DND-41 (cell line): ENCODE results near the gene TRAF3IP3.

Experiments
- ATAC-seq: fragments of 200-7000 bp; cut with Tn5 transposase; 3 replicates; pipeline ENCODE4 v1.9.1; 2021; ENCODE audit warnings: low read depth; ENCODE audit not compliant: insufficient read depth
- DNase-seq: peaks from one replicate; pipeline ENCODE4 v3.0.0-alpha.2; 2020
- H2AFZ ChIP-seq: 2 replicates; pipeline ENCODE4 v1.6.0; 2012; ENCODE audit warnings: low read depth, low read length
- H3K27ac ChIP-seq: 2 replicates; pipeline ENCODE4 v1.5.1; 2012; ENCODE audit warnings: low read length, inconsistent platforms
- H3K27me3 ChIP-seq: fragments of 200-600 bp; sonication (generic); 2 replicates; pipeline ENCODE4 v1.6.0; 2012; ENCODE audit warnings: low read length, mild to moderate bottlenecking, inconsistent platforms; ENCODE audit not compliant: insufficient read depth, poor library complexity
- H3K36me3 ChIP-seq: 2 replicates; pipeline ENCODE4 v1.5.1; 2012; ENCODE audit warnings: low read length, inconsistent platforms; ENCODE audit not compliant: insufficient read depth
- H3K4me1 ChIP-seq: 2 replicates; pipeline ENCODE4 v1.5.1; 2012; ENCODE audit warnings: mild to moderate bottlenecking, low read length; ENCODE audit not compliant: insufficient read depth
- H3K4me2 ChIP-seq: 2 replicates; pipeline ENCODE4 v1.6.0; 2012; ENCODE audit warnings: mild to moderate bottlenecking, moderate library complexity, low read length, inconsistent platforms; ENCODE audit not compliant: insufficient read depth
- H3K4me3 ChIP-seq, 2 experiments: fragments of 200-600 bp in 1 of 2; shearing (Covaris generic) in 1 of 2; 2 replicates each; pipeline ENCODE4 v1.5.1; 2012 to 2016; ENCODE audit warnings: inconsistent platforms in 2 of 2, low read length in 2 of 2, mild to moderate bottlenecking in 2 of 2, low read depth in 1 of 2, moderate library complexity in 1 of 2
- H3K79me2 ChIP-seq: 2 replicates; pipeline ENCODE4 v1.6.0; 2012; ENCODE audit warnings: low read length, inconsistent platforms; ENCODE audit not compliant: insufficient read depth
- H3K9ac ChIP-seq: 2 replicates; pipeline ENCODE4 v1.6.0; 2012; ENCODE audit warnings: low read depth, mild to moderate bottlenecking, inconsistent platforms, low read length, moderate library complexity
- H3K9me3 ChIP-seq: 2 replicates; pipeline ENCODE4 v1.5.1; 2012; ENCODE audit warnings: low read length, moderate library complexity, mild to moderate bottlenecking, inconsistent platforms; ENCODE audit not compliant: insufficient read depth, severe bottlenecking
- H4K20me1 ChIP-seq: 2 replicates; pipeline ENCODE4 v1.6.0; 2012; ENCODE audit warnings: low read length; ENCODE audit not compliant: insufficient read depth
- CTCF ChIP-seq: IDR thresholded peaks from 2 replicates; pipeline ENCODE4 v1.5.1; 2012; ENCODE audit warnings: borderline replicate concordance, low read length, moderate library complexity, mild to moderate bottlenecking; ENCODE audit not compliant: poor library complexity, severe bottlenecking; ENCODE audit errors: extremely low read depth
- EZH2 ChIP-seq: IDR thresholded peaks from 3 replicates; pipeline ENCODE4 v1.6.1; 2012; ENCODE audit warnings: borderline replicate concordance, low read depth, mild to moderate bottlenecking, moderate library complexity, low read length, inconsistent platforms; ENCODE audit not compliant: severe bottlenecking

The TRAF3IP3 gene

GRCh38 chr1:209751627-209752231 lies 4.1 kb upstream of the TRAF3IP3 start:
- no peak for ATAC-seq
- peaks cover 6% of the 10 kb centered on the region for H3K79me2 ChIP-seq
- no peak overlapping the region for H3K4me3 ChIP-seq
- H3K9me3 ChIP-seq, result no peaks in the 10 kb centered on the region
- H3K4me2 ChIP-seq, result no peak overlapping the region
- no peak overlapping the region for H3K9ac ChIP-seq
- no peaks in the 10 kb centered on the region; the same call in 1 of the 2 replicates for H3K36me3 ChIP-seq
- DNase-seq, result no peak
- no peak for TF ChIP-seq CTCF
- TF ChIP-seq EZH2, result no peak
- no peak overlapping the region for H2AFZ ChIP-seq
- no peaks in the 10 kb centered on the region for H4K20me1 ChIP-seq
- H3K27me3 ChIP-seq, result no peaks in the 10 kb centered on the region
- H3K27ac ChIP-seq, result no peak overlapping the region
- peaks cover 18% of the 10 kb centered on the region for H3K4me1 ChIP-seq

- Histone ChIP-seq H3K79me2 (peaks cover 18% of the 10 kb centered on the region), H3K4me2 (no peak overlapping the region), H3K27me3 (no peaks in the 10 kb centered on the region), H4K20me1 (no peaks in the 10 kb centered on the region), H3K9me3 (no peaks in the 10 kb centered on the region), H2AFZ (no peak overlapping the region), H3K4me3 (no peak overlapping the region), H3K36me3 (peaks cover 2% of the 10 kb centered on the region; the same call in 1 of the 2 replicates), H3K9ac (no peak overlapping the region), H3K4me1 (peaks cover 30% of the 10 kb centered on the region), H3K27ac (no peak overlapping the region)
- no peak for ATAC-seq
- TF ChIP-seq EZH2 (no peak), CTCF (no peak)
- DNase-seq, result no peak
Observed at GRCh38 chr1:209752890-209753289, 3.0 kb upstream of the TRAF3IP3 start.

GRCh38 chr1:209755256-209755655 lies 597 bp upstream of the TRAF3IP3 start:
- no peak for ATAC-seq
- H3K9ac ChIP-seq, result peak overlapping the region; percentile 69
- H2AFZ ChIP-seq, result peak overlapping the region; percentile 79
- H3K27me3 ChIP-seq, result no peaks in the 10 kb centered on the region
- peaks cover 25% of the 10 kb centered on the region for H3K36me3 ChIP-seq
- no peaks in the 10 kb centered on the region for H3K9me3 ChIP-seq
- H4K20me1 ChIP-seq, result no peaks in the 10 kb centered on the region
- H3K27ac ChIP-seq, result peak overlapping the region; percentile 96
- peak overlapping the region in 1 of 2 experiments; percentile 65; a peak in 2 of 4 replicates for H3K4me3 ChIP-seq
- TF ChIP-seq EZH2, result no peak
- no peak for TF ChIP-seq CTCF
- peaks cover 41% of the 10 kb centered on the region for H3K4me1 ChIP-seq
- H3K79me2 ChIP-seq, result peaks cover 30% of the 10 kb centered on the region
- no peak for DNase-seq
- peak overlapping the region; percentile 84 for H3K4me2 ChIP-seq
